Stimulated activated naive CD8-positive, alpha-beta T cell treated with anti-CD3 and anti-CD28 coated beads, Interleukin-15, Interleukin-2, amounts not matched to agents 100 ng/mL and 50 ng/mL, for 24 hours (primary cell): ENCODE measurements around the gene HEBP2.
A peak's percentile ranks its signal among the peaks of the same experiment; 100 is the strongest.
"Not testable (repeated sequence)": the region's sequence is repeated elsewhere in the genome, so short reads cannot be mapped to it uniquely, and the experiment has no call there.

Experiments used
- H3K27ac Mint-ChIP-seq: one replicate; pipeline ENCODE4 v1.8.0; 2021; ENCODE audit warnings: mild to moderate bottlenecking, mixed read lengths
- H3K27me3 Mint-ChIP-seq: one replicate; pipeline ENCODE4 v1.8.0; 2021; ENCODE audit warnings: mixed read lengths
- H3K36me3 Mint-ChIP-seq: one replicate; pipeline ENCODE4 v1.8.0; 2021; ENCODE audit warnings: low read depth, mixed read lengths
- H3K4me1 Mint-ChIP-seq: one replicate; pipeline ENCODE4 v1.8.0; 2021; ENCODE audit warnings: low read depth, mixed read lengths
- H3K4me3 Mint-ChIP-seq: one replicate; pipeline ENCODE4 v1.8.0; 2021; ENCODE audit warnings: mild to moderate bottlenecking, mixed read lengths
- H3K9me3 Mint-ChIP-seq: one replicate; pipeline ENCODE4 v1.8.0; 2021; ENCODE audit warnings: mixed read lengths

The HEBP2 gene, protein sequence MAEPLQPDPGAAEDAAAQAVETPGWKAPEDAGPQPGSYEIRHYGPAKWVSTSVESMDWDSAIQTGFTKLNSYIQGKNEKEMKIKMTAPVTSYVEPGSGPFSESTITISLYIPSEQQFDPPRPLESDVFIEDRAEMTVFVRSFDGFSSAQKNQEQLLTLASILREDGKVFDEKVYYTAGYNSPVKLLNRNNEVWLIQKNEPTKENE

DNA sequence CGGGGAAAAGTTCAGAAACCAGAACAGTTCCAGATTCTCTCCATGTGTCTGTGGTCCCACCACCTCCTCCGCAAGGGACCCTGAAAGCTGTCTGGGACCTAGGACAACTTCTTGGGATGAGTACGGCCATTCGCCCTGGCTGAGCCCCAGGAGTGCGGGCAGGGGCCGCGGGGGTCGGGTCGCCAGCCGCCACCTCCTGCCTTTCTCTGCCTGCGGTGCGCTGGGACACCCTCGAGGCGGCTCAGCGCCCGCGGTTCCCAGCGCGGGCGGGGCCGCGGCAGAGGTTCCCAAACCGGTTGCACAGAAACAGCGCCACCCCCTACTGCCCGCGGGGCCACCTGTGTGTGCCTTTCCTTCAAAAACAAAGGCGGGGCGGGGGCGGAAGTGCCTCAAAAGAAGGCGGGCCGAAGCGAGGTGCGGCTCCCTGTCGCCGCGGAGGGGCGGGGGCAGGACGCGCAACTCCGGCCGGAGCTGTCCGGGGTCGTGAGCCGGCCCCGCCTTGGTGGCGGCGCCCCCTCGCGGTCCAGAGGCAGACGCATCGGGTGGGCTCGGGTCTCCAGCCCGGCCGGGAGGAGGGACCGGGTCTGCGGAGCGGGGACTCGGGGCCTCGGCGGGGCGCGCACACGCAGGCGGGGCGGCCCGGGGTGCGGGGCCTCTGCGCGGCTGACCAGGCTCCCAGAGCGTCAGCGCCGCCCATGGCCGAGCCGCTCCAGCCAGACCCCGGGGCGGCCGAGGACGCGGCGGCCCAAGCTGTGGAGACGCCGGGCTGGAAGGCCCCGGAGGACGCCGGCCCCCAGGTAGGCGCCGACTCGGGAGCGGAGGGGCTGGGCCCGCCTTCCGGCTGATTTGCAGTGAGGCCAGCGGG is at the start of gene HEBP2:
Gene HEBP2, plus strand, starts transcription at position 423 of the 865 bp plus-strand sequence. Its CDS starts 273 bp downstream, at position 696.
- Mint-ChIP-seq H3K27ac (peak within 1 kb of the TSS; percentile 83), H3K27me3 (no peaks in the 10 kb centered on the region), H3K4me3 (peak within 1 kb of the TSS; percentile 84), H3K9me3 (no peaks in the 10 kb centered on the region), H3K36me3 (peaks cover 28% of the 10 kb centered on the region), H3K4me1 (peaks cover 22% of the 10 kb centered on the region)

GRCh38 chr6:138357928-138358327 is 46.1 kb upstream of the HEBP2 start:
- Mint-ChIP-seq H3K27me3 (peaks cover 9% of the 10 kb centered on the region), H3K36me3 (no peaks in the 10 kb centered on the region), H3K4me1 (no peaks in the 10 kb centered on the region), H3K27ac (no peak overlapping the region), H3K9me3 (peaks cover 3% of the 10 kb centered on the region), H3K4me3 (no peak overlapping the region)

DNA sequence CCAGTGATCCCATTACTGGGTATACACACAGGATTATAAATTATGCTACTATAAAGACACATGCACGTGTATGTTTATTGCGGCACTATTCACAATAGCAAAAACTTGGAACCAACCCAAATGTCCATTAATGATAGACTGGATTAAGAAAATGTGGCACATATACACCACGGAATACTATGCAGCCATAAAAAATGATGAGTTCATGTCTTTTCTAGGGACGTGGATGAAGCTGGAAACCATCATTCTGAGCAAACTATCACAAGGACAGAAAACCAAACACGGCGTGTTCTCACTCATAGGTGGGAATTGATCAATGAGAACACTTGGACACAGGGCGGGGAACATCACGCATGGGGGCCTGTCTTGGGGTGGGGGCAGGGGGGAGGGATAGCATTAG is 35.3 kb upstream of the HEBP2 start:
- H3K36me3 Mint-ChIP-seq, H3K4me1 Mint-ChIP-seq, H3K9me3 Mint-ChIP-seq, H3K27ac Mint-ChIP-seq, H3K4me3 Mint-ChIP-seq: not testable (repeated sequence)
- H3K27me3 Mint-ChIP-seq: peaks cover 25% of the 10 kb centered on the region

GRCh38 chr6:138370631-138371451 is 33.2 kb upstream of the HEBP2 start:
- Mint-ChIP-seq H3K9me3 (no peaks in the 10 kb centered on the region), H3K27me3 (peaks cover 10% of the 10 kb centered on the region), H3K36me3 (no peaks in the 10 kb centered on the region), H3K4me3 (no peak overlapping the region), H3K4me1 (peaks cover 3% of the 10 kb centered on the region), H3K27ac (no peak overlapping the region)

DNA sequence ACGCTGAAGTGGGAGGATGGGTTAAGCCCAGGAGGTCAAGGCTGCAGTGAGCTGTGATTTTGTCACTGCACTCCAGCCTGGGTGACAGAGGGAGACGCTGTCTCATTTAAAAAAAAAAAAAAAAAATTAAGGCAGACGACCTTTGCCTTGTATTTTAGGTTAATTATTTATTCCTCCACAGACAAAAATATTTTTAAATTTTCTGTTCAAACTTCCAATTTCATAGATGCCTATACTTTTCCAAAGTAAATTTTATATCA is 32.6 kb upstream of the HEBP2 start:
- H3K27ac Mint-ChIP-seq: no peak overlapping the region
- H3K36me3 Mint-ChIP-seq: no peaks in the 10 kb centered on the region
- no peak overlapping the region for H3K4me3 Mint-ChIP-seq

DNA sequence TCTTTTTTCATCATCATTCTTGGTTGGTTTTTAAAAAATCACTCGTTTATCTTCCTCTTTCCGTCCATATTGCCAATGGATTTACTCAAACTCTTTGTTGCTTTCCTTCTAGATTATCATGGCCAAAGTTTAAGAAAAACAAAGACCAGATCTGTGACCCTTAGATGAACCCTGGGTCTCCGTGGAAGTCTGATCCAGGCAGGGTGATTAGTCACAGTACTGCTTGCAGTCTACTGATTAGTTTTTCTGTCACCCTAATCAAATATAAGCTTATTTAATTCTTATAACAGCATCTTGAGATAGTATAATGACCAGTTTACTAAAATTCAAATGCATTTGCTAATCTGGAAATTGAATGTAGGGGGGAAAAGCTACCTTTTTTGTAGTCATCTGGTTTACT is 32.3 kb upstream of the HEBP2 start:
- no peaks in the 10 kb centered on the region for H3K9me3 Mint-ChIP-seq
- no peaks in the 10 kb centered on the region for H3K36me3 Mint-ChIP-seq
- H3K27me3 Mint-ChIP-seq: peaks cover 6% of the 10 kb centered on the region
- H3K4me1 Mint-ChIP-seq: peaks cover 3% of the 10 kb centered on the region
- no peak overlapping the region for H3K27ac Mint-ChIP-seq
- H3K4me3 Mint-ChIP-seq: no peak overlapping the region

More for the DNA sequence above, 32.6 kb upstream of the HEBP2 start:
- Mint-ChIP-seq H3K27me3 (peaks cover 9% of the 10 kb centered on the region), H3K4me1 (peaks cover 3% of the 10 kb centered on the region), H3K9me3 (no peaks in the 10 kb centered on the region)

DNA sequence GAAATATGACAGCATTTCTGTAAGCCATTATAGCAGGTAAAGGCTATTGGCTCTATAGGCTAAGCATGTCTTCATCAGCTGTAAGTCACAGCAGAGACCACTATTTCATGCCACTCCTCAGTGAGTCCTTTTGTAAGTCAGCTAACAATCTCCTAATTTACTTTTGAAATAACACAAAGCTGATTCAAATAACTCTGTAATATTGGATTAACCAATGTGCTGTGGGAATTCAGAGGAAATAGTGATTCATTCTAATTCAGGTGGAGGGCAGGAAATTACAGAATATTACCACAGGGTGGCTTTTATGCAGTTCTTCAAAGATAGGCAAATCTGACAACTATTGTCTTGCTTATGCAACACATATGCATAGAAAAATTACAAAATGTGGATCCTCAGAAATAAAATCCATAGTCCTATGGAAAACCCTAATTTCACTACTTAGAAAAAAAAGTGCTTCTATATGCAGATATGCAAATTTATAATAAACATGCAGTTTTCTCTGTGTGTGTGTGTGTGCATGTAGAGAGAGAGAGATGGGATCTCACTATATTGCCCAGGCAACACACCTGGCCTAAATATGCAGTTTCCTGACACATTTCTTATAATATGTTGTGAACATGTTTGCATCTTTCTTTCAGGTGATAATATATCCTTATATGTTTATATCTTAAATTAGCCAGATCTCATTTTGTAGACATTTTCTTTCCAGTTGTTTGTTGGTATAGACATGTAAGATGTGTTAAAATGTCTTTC is 31.1 kb upstream of the HEBP2 start:
- Mint-ChIP-seq H3K4me1 (peaks cover 3% of the 10 kb centered on the region), H3K4me3 (no peak overlapping the region), H3K36me3 (no peaks in the 10 kb centered on the region), H3K27me3 (no peaks in the 10 kb centered on the region), H3K9me3 (no peaks in the 10 kb centered on the region), H3K27ac (no peak overlapping the region)

DNA sequence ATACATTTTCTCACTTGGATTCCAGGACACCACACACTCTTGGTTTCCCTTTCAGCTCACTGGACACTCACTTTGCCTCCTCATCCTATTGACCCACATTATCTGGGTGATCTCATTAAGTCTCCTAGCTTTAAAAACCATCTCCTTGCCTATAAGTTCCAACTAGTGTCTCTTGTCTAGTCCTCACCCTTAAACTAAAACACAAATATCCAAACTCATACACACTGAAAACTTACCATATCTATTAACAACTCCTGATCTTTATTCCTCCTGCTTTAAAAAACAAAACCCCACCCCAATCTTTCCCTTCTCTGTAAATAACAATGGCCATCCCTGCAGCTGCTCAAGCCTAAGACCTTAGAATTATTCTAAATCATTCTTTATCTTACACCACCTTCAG is 29.8 kb upstream of the HEBP2 start:
- Mint-ChIP-seq H3K27ac (no peak overlapping the region), H3K4me3 (no peak overlapping the region), H3K9me3 (no peaks in the 10 kb centered on the region), H3K36me3 (no peaks in the 10 kb centered on the region), H3K4me1 (peaks cover 3% of the 10 kb centered on the region), H3K27me3 (no peaks in the 10 kb centered on the region)

DNA sequence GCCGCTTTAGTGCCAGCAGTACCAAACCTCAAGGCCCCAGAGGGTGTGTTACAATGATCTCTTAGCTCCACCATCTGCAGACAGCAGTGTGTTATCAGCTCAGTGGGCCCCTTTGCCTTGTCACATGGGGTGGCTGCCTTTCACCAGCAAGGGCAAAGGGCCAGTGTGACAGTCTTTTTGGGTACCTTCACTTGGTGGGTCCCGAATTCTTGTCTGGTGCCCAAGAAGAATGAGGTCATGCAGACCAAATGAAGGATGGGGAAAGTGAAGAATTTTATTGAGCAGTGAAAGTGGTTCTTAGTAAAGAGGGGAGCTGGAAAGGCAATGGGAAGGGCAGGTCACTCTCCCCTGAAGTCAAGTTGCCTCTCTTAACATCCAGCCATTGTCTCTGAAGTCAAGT is 29.2 kb upstream of the HEBP2 start:
- H3K4me1 Mint-ChIP-seq: peaks cover 3% of the 10 kb centered on the region
- H3K27me3 Mint-ChIP-seq: no peaks in the 10 kb centered on the region
- H3K4me3 Mint-ChIP-seq: no peak overlapping the region
- no peaks in the 10 kb centered on the region for H3K9me3 Mint-ChIP-seq
- H3K27ac Mint-ChIP-seq: no peak overlapping the region
- H3K36me3 Mint-ChIP-seq: no peaks in the 10 kb centered on the region

DNA sequence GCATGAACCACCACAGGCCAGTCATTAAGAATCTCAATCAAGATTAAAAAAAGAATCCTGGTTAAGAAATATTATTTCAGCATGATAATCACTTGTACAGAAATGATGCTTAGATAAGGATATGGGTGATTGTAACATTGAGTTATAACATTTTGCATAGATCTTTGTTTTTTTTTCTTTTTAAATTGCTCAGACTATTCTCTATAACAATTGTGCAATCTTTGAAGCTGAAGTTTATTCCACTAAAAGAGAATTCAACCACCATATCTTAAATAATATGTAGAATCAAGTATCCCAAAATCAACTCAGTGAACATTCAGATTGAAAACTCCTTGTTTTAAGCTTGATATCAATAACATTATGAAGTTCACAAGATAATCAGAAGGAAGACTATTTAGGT is 27.0 kb upstream of the HEBP2 start:
- no peak overlapping the region for H3K4me3 Mint-ChIP-seq
- H3K27ac Mint-ChIP-seq: no peak overlapping the region

GRCh38 chr6:138377844-138378243 is 26.2 kb upstream of the HEBP2 start, which contains the start of gene SMIM28:
SMIM28 (plus strand) TSS chr6:138377905; CDS start chr6:138378073, 168 bp downstream.
- H3K27ac Mint-ChIP-seq: no peak within 1 kb of the TSS
- no peaks in the 10 kb centered on the region for H3K27me3 Mint-ChIP-seq
- no peak within 1 kb of the TSS for H3K4me3 Mint-ChIP-seq
- H3K36me3 Mint-ChIP-seq: no peaks in the 10 kb centered on the region
- no peaks in the 10 kb centered on the region for H3K9me3 Mint-ChIP-seq
- H3K4me1 Mint-ChIP-seq: peaks cover under 1% of the 10 kb centered on the region

More for the DNA sequence above, 27.0 kb upstream of the HEBP2 start:
- H3K9me3 Mint-ChIP-seq: no peaks in the 10 kb centered on the region
- H3K36me3 Mint-ChIP-seq: no peaks in the 10 kb centered on the region
- H3K27me3 Mint-ChIP-seq: no peaks in the 10 kb centered on the region
- H3K4me1 Mint-ChIP-seq: peaks cover 3% of the 10 kb centered on the region

- H3K27ac Mint-ChIP-seq: no peak overlapping the region
- no peaks in the 10 kb centered on the region for H3K9me3 Mint-ChIP-seq
- no peaks in the 10 kb centered on the region for H3K4me1 Mint-ChIP-seq
- H3K36me3 Mint-ChIP-seq: no peaks in the 10 kb centered on the region
- no peak overlapping the region for H3K4me3 Mint-ChIP-seq
- no peaks in the 10 kb centered on the region for H3K27me3 Mint-ChIP-seq
These were observed 25.6 kb upstream of the HEBP2 start for GRCh38 chr6:138378463-138378862.

GRCh38 chr6:138382498-138383265 is 21.3 kb upstream of the HEBP2 start:
- Mint-ChIP-seq H3K27me3 (peaks cover 1% of the 10 kb centered on the region), H3K4me1 (no peaks in the 10 kb centered on the region), H3K36me3 (no peaks in the 10 kb centered on the region), H3K9me3 (no peaks in the 10 kb centered on the region), H3K27ac (no peak overlapping the region), H3K4me3 (no peak overlapping the region)

DNA sequence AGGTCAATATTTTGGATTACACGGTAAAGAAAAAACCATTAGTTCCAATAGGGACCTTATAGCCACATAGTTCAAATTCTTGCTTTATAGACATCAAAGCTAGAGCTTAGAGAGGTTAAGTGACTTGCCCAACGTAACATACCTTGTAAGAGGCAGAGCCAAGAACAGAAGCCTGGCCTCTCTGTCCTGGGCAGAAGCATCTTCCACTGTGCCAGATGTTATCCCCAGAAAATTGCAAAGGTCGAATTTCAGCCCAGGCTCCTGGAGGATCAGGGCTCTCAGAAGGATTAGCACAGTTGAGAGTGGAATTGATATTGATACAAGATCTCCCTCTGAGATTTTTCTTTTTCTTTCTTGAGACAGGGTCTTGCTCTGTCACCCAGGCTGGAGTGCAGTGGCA is 20.2 kb upstream of the HEBP2 start:
- H3K27me3 Mint-ChIP-seq: peaks cover 8% of the 10 kb centered on the region
- H3K27ac Mint-ChIP-seq: no peak overlapping the region
- no peak overlapping the region for H3K4me3 Mint-ChIP-seq
- H3K4me1 Mint-ChIP-seq: no peaks in the 10 kb centered on the region
- H3K9me3 Mint-ChIP-seq: no peaks in the 10 kb centered on the region
- no peaks in the 10 kb centered on the region for H3K36me3 Mint-ChIP-seq
